CD4-positive, CD25-positive, alpha-beta regulatory T cell (primary cell): ENCODE results near the gene PTPRN2. TPM values are rescaled to one million over a fixed set of nuclear protein-coding genes. Genes with fewer than 3 reads are reported as not detected.

Experiments used
- ATAC-seq, 2 donors: fragments of 150-1000 bp; cut with Tn5 transposase; one replicate each; pipeline ENCODE4 v1.10.0; 2021; ENCODE audit warnings: low read depth in 2 of 2, moderate number of reproducible peaks in 2 of 2, moderate library complexity in 1 of 2
- DNase-seq, 3 donors: peaks; one replicate each; pipeline versions ENCODE4 v3.0.0 to v3.0.0-alpha.2; 2012 to 2022; ENCODE audit warnings: mixed read lengths in 1 of 3
- H3K27ac ChIP-seq: one replicate; pipeline ENCODE4 v1.7.0; 2013; ENCODE audit warnings: mild to moderate bottlenecking, low read length; ENCODE audit not compliant: insufficient read depth, poor library complexity, severe bottlenecking
- H3K27me3 ChIP-seq: one replicate; pipeline ENCODE4 v1.7.0; 2013; ENCODE audit warnings: low read length; ENCODE audit not compliant: control insufficient read depth, insufficient read depth
- H3K36me3 ChIP-seq: one replicate; pipeline ENCODE4 v1.7.0; 2013; ENCODE audit warnings: mild to moderate bottlenecking, low read length, moderate library complexity; ENCODE audit not compliant: control insufficient read depth, insufficient read depth
- H3K4me1 ChIP-seq: 2 replicates; pipeline ENCODE4 v1.7.0; 2013; ENCODE audit warnings: mild to moderate bottlenecking, low read length; ENCODE audit not compliant: insufficient read depth, control insufficient read depth, poor library complexity, severe bottlenecking
- H3K4me3 ChIP-seq: one replicate; pipeline ENCODE4 v1.7.0; 2013; ENCODE audit warnings: low read depth, mild to moderate bottlenecking, low read length, moderate library complexity
- H3K9me3 ChIP-seq, 2 experiments: 1 replicate in 1 of 2; 2 replicates in 1 of 2; pipeline ENCODE4 v1.7.0; 2013; ENCODE audit warnings: low read length in 2 of 2, mild to moderate bottlenecking in 1 of 2, moderate library complexity in 1 of 2; ENCODE audit not compliant: control insufficient read depth in 2 of 2
- H3K27ac Mint-ChIP-seq, 3 donors: one replicate each; pipeline ENCODE4 v1.8.0; 2020 to 2022; ENCODE audit warnings: mild to moderate bottlenecking in 3 of 3, mixed read lengths in 3 of 3, moderate library complexity in 2 of 3
- H3K27me3 Mint-ChIP-seq: one replicate; pipeline ENCODE4 v1.8.0; 2022; ENCODE audit warnings: mild to moderate bottlenecking, mixed read lengths
- H3K36me3 Mint-ChIP-seq: one replicate; pipeline ENCODE4 v1.8.0; 2020; ENCODE audit warnings: mixed read lengths
- H3K4me1 Mint-ChIP-seq, 4 donors: one replicate each; pipeline ENCODE4 v1.8.0; 2020 to 2022; ENCODE audit warnings: mixed read lengths in 4 of 4, mild to moderate bottlenecking in 1 of 4
- H3K4me3 Mint-ChIP-seq, 4 donors: one replicate each; pipeline ENCODE4 v1.8.0; 2020 to 2022; ENCODE audit warnings: mild to moderate bottlenecking in 4 of 4, mixed read lengths in 4 of 4, moderate library complexity in 3 of 4
- H3K9me3 Mint-ChIP-seq, 7 donors: one replicate each; pipeline ENCODE4 v1.8.0; 2020 to 2022; ENCODE audit warnings: mixed read lengths in 7 of 7, mild to moderate bottlenecking in 3 of 7, moderate library complexity in 2 of 7
- polyA plus RNA-seq, 4 donors: library from polyadenylated mRNA; unstranded; fragments of 300-500 nt; fragmentation: Illumina TruSeq; gene quantifications; one replicate each; pipeline ENCODE4 v1.2.3, GENCODE V29; 2021
- total RNA-seq: library from RNA; stranded (reverse); gene quantifications from one replicate; pipeline ENCODE4 v1.2.3, GENCODE V29; 2022

Gene PTPRN2
- total and polyA plus RNA-seq, 5 donors from 2014 or later: 1.6 to 4.7 (median 2.7) TPM

GRCh38 chr7:158490171-158490782 is 97.3 kb downstream of the PTPRN2 start:
- Histone ChIP-seq H3K27ac (no peak overlapping the region), H3K27me3 (no peaks in the 10 kb centered on the region), H3K4me1 (no peaks in the 10 kb centered on the region), H3K36me3 (no peaks in the 10 kb centered on the region), H3K4me3 (no peak overlapping the region), H3K9me3 (no peaks in the 10 kb centered on the region)
- ATAC-seq: no peak
- Mint-ChIP-seq H3K36me3 (no peaks in the 10 kb centered on the region), H3K27me3 (no peaks in the 10 kb centered on the region), H3K4me3 (no peak overlapping the region), H3K27ac (no peak overlapping the region), H3K4me1 (no peaks in the 10 kb centered on the region), H3K9me3 (no peaks in the 10 kb centered on the region)
- DNase-seq: no peak

GRCh38 chr7:158489462-158490155 is 98.0 kb downstream of the PTPRN2 start:
- Histone ChIP-seq H3K27me3 (no peaks in the 10 kb centered on the region), H3K36me3 (no peaks in the 10 kb centered on the region), H3K9me3 (no peaks in the 10 kb centered on the region), H3K4me3 (no peak overlapping the region), H3K4me1 (no peaks in the 10 kb centered on the region), H3K27ac (no peak overlapping the region)
- Mint-ChIP-seq H3K9me3 (no peaks in the 10 kb centered on the region), H3K27ac (no peak overlapping the region), H3K36me3 (no peaks in the 10 kb centered on the region), H3K4me3 (no peak overlapping the region), H3K4me1 (no peaks in the 10 kb centered on the region), H3K27me3 (no peaks in the 10 kb centered on the region)
- no peak for DNase-seq
- ATAC-seq: no peak

- no peak for DNase-seq
- no peaks in the 10 kb centered on the region for H3K36me3 ChIP-seq
Measured at GRCh38 chr7:158488181-158488971, 99.2 kb downstream of the PTPRN2 start.

GRCh38 chr7:158487631-158488151 is 99.9 kb downstream of the PTPRN2 start:
- no peaks in the 10 kb centered on the region for H3K9me3 Mint-ChIP-seq
- peak overlapping the region in 1 of 3 donors; percentile 52 for H3K27ac Mint-ChIP-seq
- Histone ChIP-seq H3K27me3 (no peaks in the 10 kb centered on the region), H3K9me3 (no peaks in the 10 kb centered on the region), H3K4me3 (no peak overlapping the region), H3K4me1 (no peaks in the 10 kb centered on the region), H3K27ac (no peak overlapping the region), H3K36me3 (no peaks in the 10 kb centered on the region)
- H3K4me3 Mint-ChIP-seq: no peak overlapping the region
- no peaks in the 10 kb centered on the region for H3K4me1 Mint-ChIP-seq
- no peaks in the 10 kb centered on the region for H3K36me3 Mint-ChIP-seq
- no peak for ATAC-seq
- no peak for DNase-seq
- H3K27me3 Mint-ChIP-seq: no peaks in the 10 kb centered on the region

More at GRCh38 chr7:158488181-158488971, 99.2 kb downstream of the PTPRN2 start:
- H3K4me3 Mint-ChIP-seq: no peak overlapping the region
- Histone ChIP-seq H3K4me3 (no peak overlapping the region), H3K27me3 (no peaks in the 10 kb centered on the region), H3K27ac (no peak overlapping the region), H3K9me3 (no peaks in the 10 kb centered on the region), H3K4me1 (no peaks in the 10 kb centered on the region)
- ATAC-seq: no peak
- no peaks in the 10 kb centered on the region for H3K27me3 Mint-ChIP-seq
- no peaks in the 10 kb centered on the region for H3K4me1 Mint-ChIP-seq
- H3K9me3 Mint-ChIP-seq: no peaks in the 10 kb centered on the region
- H3K36me3 Mint-ChIP-seq: no peaks in the 10 kb centered on the region
- H3K27ac Mint-ChIP-seq: peak overlapping the region in 1 of 3 donors; percentile 52

- no peak for ATAC-seq
- H3K4me3 Mint-ChIP-seq: no peak overlapping the region
- DNase-seq: no peak
- no peak overlapping the region for H3K4me3 ChIP-seq
- no peaks in the 10 kb centered on the region for H3K4me1 ChIP-seq
- H3K36me3 ChIP-seq: no peaks in the 10 kb centered on the region
- no peaks in the 10 kb centered on the region for H3K27me3 ChIP-seq
- H3K4me1 Mint-ChIP-seq: no peaks in the 10 kb centered on the region
- H3K27ac Mint-ChIP-seq: no peak overlapping the region
- H3K27ac ChIP-seq: no peak overlapping the region
- H3K27me3 Mint-ChIP-seq: no peaks in the 10 kb centered on the region
- no peaks in the 10 kb centered on the region for H3K9me3 Mint-ChIP-seq
- H3K36me3 Mint-ChIP-seq: no peaks in the 10 kb centered on the region
- H3K9me3 ChIP-seq: no peaks in the 10 kb centered on the region
Measured at GRCh38 chr7:158486919-158487318, 100.7 kb downstream of the PTPRN2 start.

GRCh38 chr7:158484801-158485531 is 102.7 kb downstream of the PTPRN2 start:
- ATAC-seq (no peak), DNase-seq (no peak)
- H3K4me1 ChIP-seq: no peaks in the 10 kb centered on the region
- no peaks in the 10 kb centered on the region for H3K27me3 Mint-ChIP-seq
- H3K4me1 Mint-ChIP-seq: no peaks in the 10 kb centered on the region
- no peak overlapping the region for H3K4me3 Mint-ChIP-seq
- H3K27me3 ChIP-seq: no peaks in the 10 kb centered on the region
- no peak overlapping the region for H3K27ac Mint-ChIP-seq
- no peak overlapping the region for H3K4me3 ChIP-seq
- no peak overlapping the region for H3K27ac ChIP-seq
- no peaks in the 10 kb centered on the region for H3K9me3 Mint-ChIP-seq
- H3K9me3 ChIP-seq: no peaks in the 10 kb centered on the region
- no peaks in the 10 kb centered on the region for H3K36me3 ChIP-seq
- H3K36me3 Mint-ChIP-seq: no peaks in the 10 kb centered on the region

- DNase-seq (no peak), ATAC-seq (no peak)
- no peak overlapping the region for H3K4me3 ChIP-seq
- H3K9me3 ChIP-seq: no peaks in the 10 kb centered on the region
- no peaks in the 10 kb centered on the region for H3K4me1 ChIP-seq
- Mint-ChIP-seq H3K27ac (no peak overlapping the region), H3K36me3 (no peaks in the 10 kb centered on the region), H3K4me3 (no peak overlapping the region), H3K4me1 (no peaks in the 10 kb centered on the region), H3K27me3 (peaks cover 4% of the 10 kb centered on the region), H3K9me3 (no peaks in the 10 kb centered on the region)
- no peaks in the 10 kb centered on the region for H3K36me3 ChIP-seq
- H3K27me3 ChIP-seq: no peaks in the 10 kb centered on the region
- H3K27ac ChIP-seq: no peak overlapping the region
Measured at GRCh38 chr7:158482480-158482879, 105.1 kb downstream of the PTPRN2 start.
